OCI-LY1 (cell line): ENCODE results near the gene DCDC2.
"Not testable (repeated sequence)": the region's sequence is repeated elsewhere in the genome, so short reads cannot be mapped to it uniquely, and the experiment has no call there.

ENCODE experiments used
- H2AFZ ChIP-seq: fragments of 200-600 bp; sonication (generic), shearing (Covaris generic); 2 replicates; pipeline ENCODE4 v1.6.0; 2014; ENCODE audit warnings: antibody characterized with exemption, mild to moderate bottlenecking, low read length
- H3F3A ChIP-seq: fragments of 200-600 bp; sonication (generic), shearing (Covaris generic); 2 replicates; pipeline ENCODE4 v1.6.0; 2014; ENCODE audit warnings: mild to moderate bottlenecking, antibody characterized with exemption, low read length, moderate library complexity; ENCODE audit not compliant: insufficient read depth
- H3K27ac ChIP-seq: fragments of 200-600 bp; sonication (generic); 2 replicates; pipeline ENCODE4 v1.5.1; 2014; ENCODE audit warnings: low read length, mixed run types, mild to moderate bottlenecking, low read depth; ENCODE audit not compliant: poor library complexity, severe bottlenecking
- H3K27me3 ChIP-seq: fragments of 200-600 bp; sonication (generic); 2 replicates; pipeline ENCODE4 v1.6.0; 2014; ENCODE audit warnings: antibody characterized with exemption, mild to moderate bottlenecking, low read length, moderate library complexity; ENCODE audit not compliant: insufficient read depth
- H3K36me3 ChIP-seq: fragments of 200-600 bp; sonication (generic); 2 replicates; pipeline ENCODE4 v1.6.1; 2014; ENCODE audit warnings: mild to moderate bottlenecking, antibody characterized with exemption, low read length, moderate library complexity, mixed read lengths; ENCODE audit not compliant: insufficient read depth
- H3K4me1 ChIP-seq: fragments of 200-600 bp; sonication (generic); 2 replicates; pipeline ENCODE4 v1.5.1; 2014; ENCODE audit warnings: mild to moderate bottlenecking, low read length, moderate library complexity; ENCODE audit not compliant: insufficient read depth, severe bottlenecking
- H3K4me2 ChIP-seq: fragments of 200-600 bp; sonication (generic), shearing (Covaris generic); 2 replicates; pipeline ENCODE4 v1.6.1; 2014; ENCODE audit warnings: low read length
- H3K4me3 ChIP-seq: fragments of 200-600 bp; sonication (generic); 2 replicates; pipeline ENCODE4 v1.5.1; 2014; ENCODE audit warnings: low read length, low read depth, mild to moderate bottlenecking, mixed read lengths; ENCODE audit not compliant: poor library complexity, severe bottlenecking
- H3K79me2 ChIP-seq: fragments of 200-600 bp; shearing (Covaris generic); 2 replicates; pipeline ENCODE4 v1.6.1; 2016; ENCODE audit warnings: mixed run types, low read length, mixed read lengths; ENCODE audit not compliant: insufficient read depth
- H3K9ac ChIP-seq: fragments of 200-600 bp; sonication (generic), shearing (Covaris generic); 2 replicates; pipeline ENCODE4 v1.6.1; 2014; ENCODE audit warnings: mild to moderate bottlenecking, low read length, mixed read lengths
- H3K9me2 ChIP-seq: fragments of 200-600 bp; sonication (generic), shearing (Covaris generic); 2 replicates; pipeline ENCODE4 v1.6.1; 2014; ENCODE audit warnings: low read depth, mild to moderate bottlenecking, low read length, mixed read lengths
- H3K9me3 ChIP-seq: fragments of 200-600 bp; shearing (Covaris generic); 2 replicates; pipeline ENCODE4 v1.6.1; 2014; ENCODE audit warnings: low read length, mixed read lengths
- H4K20me1 ChIP-seq: fragments of 200-600 bp; sonication (generic), shearing (Covaris generic); 2 replicates; pipeline ENCODE4 v1.6.0; 2016; ENCODE audit warnings: mild to moderate bottlenecking, low read length; ENCODE audit not compliant: insufficient read depth
- CTCF ChIP-seq: fragments of 200-600 bp; sonication (generic), shearing (Covaris generic); IDR thresholded peaks from 2 replicates; pipeline ENCODE4 v1.5.1; 2017; ENCODE audit warnings: mild to moderate bottlenecking, antibody characterized with exemption, low read length, moderate library complexity, mixed read lengths
- EZH2 ChIP-seq: fragments of 200-600 bp; sonication (generic), shearing (Covaris generic); IDR thresholded peaks from 2 replicates; pipeline ENCODE4 v1.8.0; 2017; ENCODE audit warnings: borderline replicate concordance, mixed run types, mild to moderate bottlenecking, antibody characterized with exemption, low read length, moderate library complexity, mixed read lengths

The DCDC2 gene

GRCh38 chr6:24245275-24245674 is 112.6 kb downstream of the DCDC2 start:
- H3K9ac ChIP-seq: no peak overlapping the region
- H3K79me2 ChIP-seq: no peaks in the 10 kb centered on the region
- H3K9me3 ChIP-seq: no peaks in the 10 kb centered on the region
- H3K27ac ChIP-seq: no peak overlapping the region
- no peaks in the 10 kb centered on the region for H3K27me3 ChIP-seq
- TF ChIP-seq EZH2 (no peak), CTCF (no peak)
- no peaks in the 10 kb centered on the region for H3K36me3 ChIP-seq
- no peak overlapping the region for H2AFZ ChIP-seq
- H3K4me1 ChIP-seq: no peaks in the 10 kb centered on the region
- no peaks in the 10 kb centered on the region for H3K9me2 ChIP-seq
- H4K20me1 ChIP-seq: no peaks in the 10 kb centered on the region
- no peak overlapping the region for H3K4me3 ChIP-seq
- no peak overlapping the region for H3K4me2 ChIP-seq
- no peaks in the 10 kb centered on the region for H3F3A ChIP-seq

- H3K9me3 ChIP-seq: no peaks in the 10 kb centered on the region
- no peaks in the 10 kb centered on the region for H3K79me2 ChIP-seq
- H3K9me2 ChIP-seq: no peaks in the 10 kb centered on the region
- H3F3A ChIP-seq: no peaks in the 10 kb centered on the region
- no peak overlapping the region for H3K9ac ChIP-seq
- H3K36me3 ChIP-seq: no peaks in the 10 kb centered on the region
- TF ChIP-seq EZH2: no peak
- no peak for TF ChIP-seq CTCF
- H3K4me3 ChIP-seq: no peak overlapping the region
- H3K4me2 ChIP-seq: no peak overlapping the region
- no peak overlapping the region for H2AFZ ChIP-seq
- no peaks in the 10 kb centered on the region for H3K27me3 ChIP-seq
- no peak overlapping the region for H3K27ac ChIP-seq
- H3K4me1 ChIP-seq: no peaks in the 10 kb centered on the region
- no peaks in the 10 kb centered on the region for H4K20me1 ChIP-seq
These were observed 114.9 kb downstream of the DCDC2 start for GRCh38 chr6:24242924-24243323.

GRCh38 chr6:24241779-24242178 is 116.1 kb downstream of the DCDC2 start:
- H3K4me3 ChIP-seq, H3K4me2 ChIP-seq, H2AFZ ChIP-seq, H3K27ac ChIP-seq, H3F3A ChIP-seq, H3K9me2 ChIP-seq, H3K9me3 ChIP-seq, H3K27me3 ChIP-seq, H3K79me2 ChIP-seq, H4K20me1 ChIP-seq, H3K9ac ChIP-seq, H3K36me3 ChIP-seq, H3K4me1 ChIP-seq: not testable (repeated sequence)

GRCh38 chr6:24240943-24241342 is 116.9 kb downstream of the DCDC2 start:
- H3K4me1 ChIP-seq: no peaks in the 10 kb centered on the region
- no peaks in the 10 kb centered on the region for H3K79me2 ChIP-seq
- H2AFZ ChIP-seq: no peak overlapping the region
- H3K36me3 ChIP-seq: no peaks in the 10 kb centered on the region
- TF ChIP-seq CTCF (no peak), EZH2 (no peak)
- no peaks in the 10 kb centered on the region for H3F3A ChIP-seq
- no peak overlapping the region for H3K27ac ChIP-seq
- H4K20me1 ChIP-seq: no peaks in the 10 kb centered on the region
- no peaks in the 10 kb centered on the region for H3K9me3 ChIP-seq
- H3K9me2 ChIP-seq: no peaks in the 10 kb centered on the region
- no peak overlapping the region for H3K4me2 ChIP-seq
- H3K4me3 ChIP-seq: no peak overlapping the region
- H3K27me3 ChIP-seq: no peaks in the 10 kb centered on the region
- H3K9ac ChIP-seq: no peak overlapping the region
